ENCODE results near the gene ZNF587. TPM values are rescaled to one million over a fixed set of nuclear protein-coding genes. Genes with fewer than 3 reads are reported as not detected.
"Not testable (repeated sequence)": the region's sequence is repeated elsewhere in the genome, so short reads cannot be mapped to it uniquely, and the experiment has no call there.

Gene ZNF587
- total RNA-seq, 4 donors from 2014 or later = 22.4 to 61.0 (median 44.8) TPM

DNA sequence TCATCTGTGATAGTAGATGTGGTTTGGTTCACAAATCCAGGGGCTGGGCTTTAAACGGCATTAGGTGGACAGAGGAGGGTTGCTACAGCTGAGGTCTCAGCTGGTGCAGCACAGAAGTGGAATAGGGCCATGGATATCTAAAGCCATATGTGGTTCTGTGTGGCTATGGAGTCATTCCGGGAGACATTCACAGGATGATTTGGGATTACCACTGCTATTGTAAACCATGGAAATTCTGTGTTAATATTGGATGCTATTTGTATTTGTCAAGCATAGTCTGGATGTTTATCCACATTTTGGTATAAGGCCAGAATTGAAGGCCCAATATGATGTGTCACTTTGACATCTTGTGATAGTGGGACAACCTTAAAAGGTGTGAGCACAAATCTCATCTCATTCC lies 26.5 kb upstream of the ZNF587 start:
- DNase-seq; intact Hi-C loops (cut with DNase I; ENCODE audit: low total_unique reads); in situ Hi-C loops (cut with MboI; ENCODE audit: low pct_ligation_motif_present in 1 of 4, low pct_unique_long_range_greater_than_20kb in 1 of 4, low sequenced_read_pairs in 3 of 4); H3K27me3 ChIP-seq; H3K36me3 ChIP-seq; H3K9me3 ChIP-seq; H3K4me3 ChIP-seq: not testable (repeated sequence)
- Histone ChIP-seq H3K4me1 (peaks cover 14 to 44% (median 38%) of the 10 kb centered on the region in 4 donors), H3K27ac (peak overlapping the region; percentile 23 to 40 (median 33))
- WGBS, 2 donors (ENCODE audit: low coverage in 1 of 2) = 44 to 73% methylated on average over 2 of the region's 2 CpGs

DNA sequence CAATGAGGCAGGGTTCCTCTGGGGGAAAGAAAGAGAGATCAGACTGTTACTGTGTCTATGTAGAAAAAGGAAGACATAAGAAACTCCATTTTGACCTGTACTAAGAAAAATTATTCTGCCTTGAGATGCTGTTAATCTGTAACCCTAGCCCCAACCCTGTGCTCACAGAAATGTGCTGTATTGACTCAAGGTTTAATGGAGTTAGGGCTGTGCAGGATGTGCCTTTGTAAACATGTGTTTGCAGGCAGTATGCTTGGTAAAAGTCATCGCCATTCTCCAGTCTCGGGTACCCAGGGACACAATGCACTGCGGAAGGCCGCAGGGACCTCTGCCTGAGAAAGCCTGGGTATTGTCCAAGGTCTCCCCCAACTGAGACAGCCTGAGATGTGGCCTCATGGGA lies 26.1 kb upstream of the ZNF587 start:
- H3K27me3 ChIP-seq; DNase-seq; H3K9me3 ChIP-seq; H3K4me3 ChIP-seq; intact Hi-C loops (cut with DNase I; ENCODE audit: low total_unique reads); in situ Hi-C loops (cut with MboI; ENCODE audit: low pct_ligation_motif_present in 1 of 4, low pct_unique_long_range_greater_than_20kb in 1 of 4, low sequenced_read_pairs in 3 of 4); H3K36me3 ChIP-seq: not testable (repeated sequence)
- Histone ChIP-seq H3K4me1 (peaks cover 14 to 44% (median 38%) of the 10 kb centered on the region in 4 donors), H3K27ac (peak overlapping the region; percentile 23 to 40 (median 33))
- WGBS, 2 donors (ENCODE audit: low coverage in 1 of 2) = 44% methylated on average over 4 of the region's 4 CpGs; no CpG with 5 or more reads in 1 of the 2 donors

DNA sequence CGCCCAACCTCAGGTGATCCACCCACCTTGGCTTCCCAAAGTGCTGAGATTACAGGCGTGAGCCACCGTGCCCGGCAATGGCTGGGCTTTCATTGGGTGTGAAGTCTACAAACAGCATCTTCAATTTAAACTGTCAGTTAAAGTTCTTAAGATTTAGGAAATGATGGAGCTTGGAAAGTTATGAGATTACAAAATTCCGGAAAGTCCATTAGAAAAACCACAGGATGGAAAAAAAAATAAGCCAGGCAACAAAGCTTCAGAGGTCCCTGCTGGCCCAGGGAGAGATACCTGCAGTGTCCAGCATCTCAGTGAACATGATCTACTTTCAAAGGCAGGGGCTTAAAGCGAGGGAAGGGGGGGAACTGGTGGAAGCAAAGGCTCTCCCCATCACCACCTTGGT lies 24.1 kb upstream of the ZNF587 start:
- H3K27ac ChIP-seq = no peak overlapping the region
- no peaks in the 10 kb centered on the region for H3K36me3 ChIP-seq
- no peak for TF ChIP-seq POLR2AphosphoS5 (IDR thresholded peaks at IDR 0.05)
- TF ChIP-seq EP300 (IDR thresholded peaks at IDR 0.05; ENCODE audit: low read depth) = no peak
- TF ChIP-seq, protein P1, sequence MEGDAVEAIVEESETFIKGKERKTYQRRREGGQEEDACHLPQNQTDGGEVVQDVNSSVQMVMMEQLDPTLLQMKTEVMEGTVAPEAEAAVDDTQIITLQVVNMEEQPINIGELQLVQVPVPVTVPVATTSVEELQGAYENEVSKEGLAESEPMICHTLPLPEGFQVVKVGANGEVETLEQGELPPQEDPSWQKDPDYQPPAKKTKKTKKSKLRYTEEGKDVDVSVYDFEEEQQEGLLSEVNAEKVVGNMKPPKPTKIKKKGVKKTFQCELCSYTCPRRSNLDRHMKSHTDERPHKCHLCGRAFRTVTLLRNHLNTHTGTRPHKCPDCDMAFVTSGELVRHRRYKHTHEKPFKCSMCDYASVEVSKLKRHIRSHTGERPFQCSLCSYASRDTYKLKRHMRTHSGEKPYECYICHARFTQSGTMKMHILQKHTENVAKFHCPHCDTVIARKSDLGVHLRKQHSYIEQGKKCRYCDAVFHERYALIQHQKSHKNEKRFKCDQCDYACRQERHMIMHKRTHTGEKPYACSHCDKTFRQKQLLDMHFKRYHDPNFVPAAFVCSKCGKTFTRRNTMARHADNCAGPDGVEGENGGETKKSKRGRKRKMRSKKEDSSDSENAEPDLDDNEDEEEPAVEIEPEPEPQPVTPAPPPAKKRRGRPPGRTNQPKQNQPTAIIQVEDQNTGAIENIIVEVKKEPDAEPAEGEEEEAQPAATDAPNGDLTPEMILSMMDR (IDR thresholded peaks at IDR 0.05) = no peak
- H3K27me3 ChIP-seq = no peaks in the 10 kb centered on the region
- peaks cover 14 to 45% (median 30%) of the 10 kb centered on the region in 4 donors for H3K4me1 ChIP-seq
- intact Hi-C loops (cut with DNase I; ENCODE audit: low total_unique reads) = no loop called here
- WGBS, 2 donors (ENCODE audit: low coverage in 1 of 2) = 79 to 87% methylated on average over 2 to 6 of the region's 6 CpGs
- no peak overlapping the region for H3K4me3 ChIP-seq
- no peaks in the 10 kb centered on the region for H3K9me3 ChIP-seq
- in situ Hi-C loops (cut with MboI; ENCODE audit: low pct_ligation_motif_present in 1 of 4, low pct_unique_long_range_greater_than_20kb in 1 of 4, low sequenced_read_pairs in 3 of 4) = no loop called here
- no peak for DNase-seq

GRCh38 chr19:57829316-57829715 lies 20.3 kb upstream of the ZNF587 start:
- WGBS, 2 donors (ENCODE audit: low coverage in 1 of 2) = 90 to 100% methylated on average over 2 to 5 of the region's 5 CpGs
- H3K36me3 ChIP-seq = no peaks in the 10 kb centered on the region
- H3K4me3 ChIP-seq = no peak overlapping the region
- in situ Hi-C loops (cut with MboI; ENCODE audit: low pct_ligation_motif_present in 1 of 4, low pct_unique_long_range_greater_than_20kb in 1 of 4, low sequenced_read_pairs in 3 of 4) = no loop called here
- no peak for DNase-seq
- no peak overlapping the region for H3K27ac ChIP-seq
- H3K9me3 ChIP-seq = no peaks in the 10 kb centered on the region
- intact Hi-C loops (cut with DNase I; ENCODE audit: low total_unique reads) = no loop called here
- peaks cover under 1 to 13% (median 6%) of the 10 kb centered on the region in 4 donors for H3K4me1 ChIP-seq
- no peak for TF ChIP-seq EP300 (IDR thresholded peaks at IDR 0.05; ENCODE audit: low read depth)
- TF ChIP-seq POLR2A (IDR thresholded peaks at IDR 0.05) = no peak
- no peak for TF ChIP-seq POLR2AphosphoS5 (IDR thresholded peaks at IDR 0.05)
- TF ChIP-seq, protein P1 (IDR thresholded peaks at IDR 0.05) = no peak
- no peaks in the 10 kb centered on the region for H3K27me3 ChIP-seq

- Histone ChIP-seq H3K27me3 (no peaks in the 10 kb centered on the region), H3K4me1 (peaks cover 0 to 5% (median 0%) of the 10 kb centered on the region in 4 donors), H3K27ac (peak within 1 kb of the TSS in 3 of 4 donors; percentile 31 to 69 (median 46)), H3K9me3 (no peaks in the 10 kb centered on the region), H3K36me3 (no peaks in the 10 kb centered on the region), H3K4me3 (peak within 1 kb of the TSS; percentile 11 to 39 (median 16))
- TF ChIP-seq EP300 (IDR thresholded peaks at IDR 0.05; ENCODE audit: low read depth) (no peak), POLR2A (IDR thresholded peaks at IDR 0.05) (no peak), POLR2AphosphoS5 (IDR thresholded peaks at IDR 0.05) (peak in 1 of 3 donors; percentile 7)
- TF ChIP-seq, protein P1 (IDR thresholded peaks at IDR 0.05) = peak; percentile 32 to 50 (median 39)
- WGBS, 2 donors (ENCODE audit: low coverage in 1 of 2) = 61% methylated on average over 22 of the region's 22 CpGs; no CpG with 5 or more reads in 1 of the 2 donors
- DNase-seq = peak; percentile 64
- in situ Hi-C loops (cut with MboI; ENCODE audit: low pct_ligation_motif_present in 1 of 4, low pct_unique_long_range_greater_than_20kb in 1 of 4, low sequenced_read_pairs in 3 of 4) (no loop called here), intact Hi-C loops (cut with DNase I; ENCODE audit: low total_unique reads) (no loop called here)
Measured at GRCh38 chr19:57830071-57830602, 19.5 kb upstream of the ZNF587 start, which contains the start of gene ZNF587B. TSS of gene ZNF587B (plus strand) at chr19:57830299. CDS start at chr19:57830529, 230 bp downstream.

DNA sequence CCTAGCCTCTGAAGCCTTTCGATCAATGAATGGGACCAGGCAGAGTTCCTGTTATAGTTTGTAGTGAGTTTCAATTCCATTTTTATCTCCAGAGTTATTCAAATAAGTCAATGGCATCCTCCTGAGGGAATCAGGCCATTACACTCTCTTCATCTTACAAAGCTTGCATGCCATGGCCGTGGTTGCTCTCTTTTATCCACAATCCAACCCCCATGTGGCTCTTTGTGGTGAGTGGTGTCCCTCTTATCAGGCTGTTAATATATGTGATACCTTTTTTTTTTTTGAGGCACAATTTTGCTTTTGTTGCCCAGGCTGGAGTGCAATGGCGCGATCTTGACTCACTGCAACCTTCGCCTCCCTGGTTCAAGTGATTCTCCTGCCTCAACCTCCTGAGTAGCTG lies 12.7 kb upstream of the ZNF587 start:
- DNase-seq; H3K36me3 ChIP-seq; intact Hi-C loops (cut with DNase I; ENCODE audit: low total_unique reads); H3K9me3 ChIP-seq; H3K27ac ChIP-seq; H3K4me3 ChIP-seq; H3K4me1 ChIP-seq; in situ Hi-C loops (cut with MboI; ENCODE audit: low pct_ligation_motif_present in 1 of 4, low pct_unique_long_range_greater_than_20kb in 1 of 4, low sequenced_read_pairs in 3 of 4); H3K27me3 ChIP-seq: not testable (repeated sequence)
- 88 to 95% methylated on average over 5 of the region's 5 CpGs for whole genome bisulfite sequencing, 2 donors (ENCODE audit: low coverage in 1 of 2)

DNA sequence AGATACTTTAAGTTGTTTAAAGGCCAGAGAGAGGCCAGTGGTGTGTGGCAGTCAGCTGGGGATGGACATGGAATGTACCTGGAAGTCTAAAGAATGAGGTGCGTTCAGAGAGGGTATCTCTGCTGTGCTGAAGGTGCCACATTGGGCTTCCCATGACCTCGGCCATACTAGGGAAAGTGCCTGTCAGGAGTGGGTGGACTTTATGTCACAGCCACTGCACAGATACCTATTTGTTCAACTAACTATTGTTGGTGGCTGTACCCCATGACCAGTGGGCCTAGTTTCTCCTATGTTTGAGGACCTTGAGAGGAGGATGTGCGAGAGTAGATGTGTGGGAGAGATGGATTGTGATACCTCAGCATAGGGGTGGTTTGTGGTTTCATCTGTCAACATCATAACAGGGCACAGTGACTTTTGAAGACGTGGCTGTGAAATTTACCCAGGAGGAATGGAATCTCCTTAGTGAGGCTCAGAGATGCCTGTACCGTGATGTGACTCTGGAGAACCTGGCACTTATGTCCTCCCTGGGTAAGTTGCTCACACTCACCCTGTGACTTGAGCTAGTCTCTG lies 11.0 kb upstream of the ZNF587 start:
- H3K9me3 ChIP-seq; H3K27me3 ChIP-seq; DNase-seq; in situ Hi-C loops (cut with MboI; ENCODE audit: low pct_ligation_motif_present in 1 of 4, low pct_unique_long_range_greater_than_20kb in 1 of 4, low sequenced_read_pairs in 3 of 4); H3K27ac ChIP-seq; H3K4me1 ChIP-seq; H3K4me3 ChIP-seq; intact Hi-C loops (cut with DNase I; ENCODE audit: low total_unique reads): not testable (repeated sequence)
- WGBS, 2 donors (ENCODE audit: low coverage in 1 of 2) = 75 to 88% methylated on average over 2 to 5 of the region's 5 CpGs
- H3K36me3 ChIP-seq = peaks cover 0 to 10% (median 0%) of the 10 kb centered on the region in 4 donors
